ENCODE measurements around the gene PRTG.
"Not testable (repeated sequence)": the region's sequence is repeated elsewhere in the genome, so short reads cannot be mapped to it uniquely, and the experiment has no call there.

PRTG gene, protein sequence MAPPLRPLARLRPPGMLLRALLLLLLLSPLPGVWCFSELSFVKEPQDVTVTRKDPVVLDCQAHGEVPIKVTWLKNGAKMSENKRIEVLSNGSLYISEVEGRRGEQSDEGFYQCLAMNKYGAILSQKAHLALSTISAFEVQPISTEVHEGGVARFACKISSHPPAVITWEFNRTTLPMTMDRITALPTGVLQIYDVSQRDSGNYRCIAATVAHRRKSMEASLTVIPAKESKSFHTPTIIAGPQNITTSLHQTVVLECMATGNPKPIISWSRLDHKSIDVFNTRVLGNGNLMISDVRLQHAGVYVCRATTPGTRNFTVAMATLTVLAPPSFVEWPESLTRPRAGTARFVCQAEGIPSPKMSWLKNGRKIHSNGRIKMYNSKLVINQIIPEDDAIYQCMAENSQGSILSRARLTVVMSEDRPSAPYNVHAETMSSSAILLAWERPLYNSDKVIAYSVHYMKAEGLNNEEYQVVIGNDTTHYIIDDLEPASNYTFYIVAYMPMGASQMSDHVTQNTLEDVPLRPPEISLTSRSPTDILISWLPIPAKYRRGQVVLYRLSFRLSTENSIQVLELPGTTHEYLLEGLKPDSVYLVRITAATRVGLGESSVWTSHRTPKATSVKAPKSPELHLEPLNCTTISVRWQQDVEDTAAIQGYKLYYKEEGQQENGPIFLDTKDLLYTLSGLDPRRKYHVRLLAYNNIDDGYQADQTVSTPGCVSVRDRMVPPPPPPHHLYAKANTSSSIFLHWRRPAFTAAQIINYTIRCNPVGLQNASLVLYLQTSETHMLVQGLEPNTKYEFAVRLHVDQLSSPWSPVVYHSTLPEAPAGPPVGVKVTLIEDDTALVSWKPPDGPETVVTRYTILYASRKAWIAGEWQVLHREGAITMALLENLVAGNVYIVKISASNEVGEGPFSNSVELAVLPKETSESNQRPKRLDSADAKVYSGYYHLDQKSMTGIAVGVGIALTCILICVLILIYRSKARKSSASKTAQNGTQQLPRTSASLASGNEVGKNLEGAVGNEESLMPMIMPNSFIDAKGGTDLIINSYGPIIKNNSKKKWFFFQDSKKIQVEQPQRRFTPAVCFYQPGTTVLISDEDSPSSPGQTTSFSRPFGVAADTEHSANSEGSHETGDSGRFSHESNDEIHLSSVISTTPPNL

DNA sequence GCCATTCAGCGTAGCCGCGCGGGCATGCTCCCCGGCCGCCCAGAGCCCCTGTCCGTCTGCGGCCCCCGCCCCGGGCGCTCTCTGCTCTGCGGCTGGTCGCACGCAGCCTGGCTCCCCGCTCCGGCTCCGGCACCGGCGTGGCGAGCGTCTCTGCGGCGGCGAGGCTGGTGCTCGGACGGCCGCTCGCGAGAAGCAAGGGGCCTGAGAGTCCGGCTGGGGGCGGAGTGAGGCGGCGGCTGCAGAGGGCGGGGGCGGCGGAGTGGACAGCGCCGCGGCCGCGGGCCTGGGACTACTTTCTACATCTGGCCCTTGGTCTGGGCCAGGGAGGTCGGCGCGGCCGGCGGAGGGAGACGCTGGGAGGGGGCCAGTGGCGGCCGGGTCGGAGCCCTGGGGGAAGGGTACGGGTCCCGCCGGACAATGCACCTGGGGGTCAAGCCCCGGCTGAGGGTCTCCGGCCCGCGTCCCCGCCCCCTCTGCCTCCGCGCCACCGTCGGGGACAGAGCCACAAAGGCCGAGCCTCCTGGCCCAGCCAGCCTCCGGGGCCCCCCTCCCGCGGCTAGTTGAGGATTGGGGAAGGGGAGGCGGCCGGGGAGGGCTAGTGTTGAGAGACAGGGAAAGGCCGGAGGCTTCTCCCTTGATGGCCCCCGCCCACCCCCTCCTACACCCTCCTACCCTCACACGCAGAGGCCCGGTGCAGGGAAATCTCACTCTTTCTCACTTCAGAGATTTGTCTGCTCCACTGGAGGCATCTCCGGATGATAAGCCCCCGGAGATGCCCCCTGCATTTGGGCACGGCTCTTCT, at the start of gene PRTG:
TSS of gene PRTG (minus strand) at position 226 of the 802 bp plus-strand sequence. CDS start at position 5, 221 bp downstream.
- DNase-seq (ENCODE audit: low spot score) = peak; percentile 99

DNA sequence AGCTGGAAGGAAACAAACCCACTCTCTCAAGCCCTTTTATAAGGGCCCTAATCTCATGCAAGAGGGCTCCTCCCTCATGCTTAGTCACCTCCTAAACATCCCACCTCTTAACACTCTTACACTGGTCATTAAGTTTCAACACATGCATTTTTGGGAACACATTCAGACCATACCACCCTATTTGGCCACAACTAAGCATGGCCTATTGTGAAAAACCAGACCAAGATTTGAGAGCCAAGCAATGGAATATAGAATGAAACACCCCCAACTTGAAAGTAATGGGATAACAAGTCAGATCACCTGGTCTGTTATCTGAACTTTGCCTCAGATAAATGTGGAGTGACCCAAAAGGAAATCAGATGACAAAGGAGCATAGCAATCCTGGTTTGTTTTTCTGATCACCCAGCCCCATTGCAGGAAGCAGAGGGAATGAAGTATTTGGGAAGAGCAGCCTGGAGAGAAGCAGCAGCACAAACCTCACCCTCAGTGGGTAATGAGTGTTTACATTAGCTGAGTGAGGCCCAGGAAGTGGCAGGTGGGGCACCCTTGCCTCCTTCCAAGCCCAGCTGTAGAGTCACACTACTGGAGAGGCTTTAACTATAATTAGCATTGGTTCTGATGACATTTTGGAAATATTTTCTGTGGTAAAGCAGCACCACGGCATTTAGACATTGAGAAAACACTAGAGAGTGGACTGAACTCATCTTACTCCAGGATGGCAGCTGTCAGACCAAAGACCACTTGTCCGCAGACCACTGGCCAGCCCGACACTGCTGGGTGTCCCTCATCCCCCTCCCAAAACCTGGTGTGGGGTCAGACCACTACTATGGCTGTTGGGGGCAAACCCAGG, 48.8 kb upstream of the PRTG start:
- DNase-seq (ENCODE audit: low spot score) = no peak

DNA sequence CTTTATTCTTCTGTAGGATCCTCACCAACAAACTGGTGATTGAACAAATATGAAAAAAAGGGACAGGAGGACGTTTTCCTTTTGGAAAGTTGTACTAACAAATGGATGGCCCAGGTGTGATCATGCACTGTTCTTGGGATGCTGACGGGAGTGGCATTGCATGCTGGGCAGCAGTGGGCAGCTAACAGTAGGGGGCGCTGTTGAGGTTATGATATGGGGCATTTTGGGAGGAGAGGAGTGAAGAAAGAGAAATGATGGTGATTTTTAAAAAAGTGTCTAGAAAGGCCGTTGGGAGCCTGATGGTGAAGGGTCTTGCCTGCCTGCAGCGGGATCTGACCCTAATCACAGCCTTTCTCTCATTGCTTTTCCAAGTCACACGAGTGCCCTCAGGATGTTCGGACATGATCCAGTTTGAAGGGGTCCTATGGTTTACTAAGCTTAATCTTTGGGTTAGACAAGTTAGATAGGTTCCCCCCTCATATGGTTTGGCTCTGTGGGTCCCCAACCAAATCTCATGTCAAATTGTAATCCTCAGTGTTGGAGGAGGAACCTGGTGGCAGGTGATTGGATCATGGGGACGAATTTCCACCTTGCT, 46.2 kb upstream of the PRTG start:
- no peak for DNase-seq (ENCODE audit: low spot score)

DNA sequence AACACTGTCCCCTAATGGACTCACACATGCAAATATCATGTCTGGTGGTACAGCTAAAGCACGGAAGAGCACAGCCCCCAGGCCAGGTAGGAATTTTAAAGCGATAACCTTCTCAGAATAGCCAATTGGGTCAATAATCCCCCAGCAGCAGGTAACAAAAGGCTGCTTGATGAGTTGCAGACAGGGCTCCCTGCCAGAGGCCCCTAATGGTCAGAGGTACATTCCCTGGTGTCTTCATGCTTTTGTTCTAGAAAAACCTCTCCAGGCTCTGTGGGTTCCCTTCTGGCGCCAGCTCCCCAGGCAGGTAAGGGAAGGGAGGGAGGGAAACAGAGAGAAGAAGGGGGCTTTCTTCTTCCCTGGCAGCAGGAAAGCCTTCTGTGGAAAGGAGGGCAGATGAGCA, 43.4 kb upstream of the PRTG start:
- DNase-seq (ENCODE audit: low spot score) = no peak

DNA sequence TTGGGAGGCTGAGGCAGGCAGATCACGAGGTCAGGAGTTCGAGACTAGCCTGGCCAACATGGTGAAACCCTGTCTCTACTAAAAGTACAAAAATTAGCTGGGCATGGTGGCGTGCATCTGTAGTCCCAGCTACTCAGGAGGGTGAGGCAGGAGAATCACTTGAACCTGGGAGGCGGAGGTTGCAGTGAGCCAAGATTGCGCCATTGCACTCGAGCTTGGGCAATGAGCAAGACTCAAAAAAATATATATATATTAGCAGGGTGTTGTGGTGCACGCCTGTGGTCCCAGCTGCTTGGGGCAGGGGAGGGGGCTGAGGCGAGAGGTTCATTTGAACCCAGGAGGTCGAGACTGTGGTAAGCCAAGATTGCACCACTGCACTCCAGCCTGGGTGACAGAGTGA, 42.6 kb upstream of the PRTG start:
- DNase-seq (ENCODE audit: low spot score) = not testable (repeated sequence)

DNA sequence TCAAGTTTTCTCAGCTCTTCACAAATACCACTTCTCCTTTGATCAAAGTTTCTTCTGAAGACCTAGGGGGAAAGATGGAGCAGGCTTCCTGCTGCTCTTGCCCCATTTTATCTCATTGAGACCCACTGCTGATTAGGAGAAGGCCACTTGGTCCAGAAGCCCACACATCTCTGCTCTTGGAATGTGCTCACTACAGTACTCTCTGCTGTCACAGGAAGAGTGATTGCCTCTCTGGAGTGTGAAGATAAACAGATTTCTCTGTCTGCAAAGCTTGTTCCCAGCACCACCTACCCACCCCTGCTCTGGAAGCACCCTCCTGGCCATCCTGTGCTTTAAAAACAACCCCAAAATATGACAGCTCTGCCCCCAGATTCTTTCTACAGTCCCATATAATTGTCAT, 41.3 kb upstream of the PRTG start:
- no peak for DNase-seq (ENCODE audit: low spot score)

DNA sequence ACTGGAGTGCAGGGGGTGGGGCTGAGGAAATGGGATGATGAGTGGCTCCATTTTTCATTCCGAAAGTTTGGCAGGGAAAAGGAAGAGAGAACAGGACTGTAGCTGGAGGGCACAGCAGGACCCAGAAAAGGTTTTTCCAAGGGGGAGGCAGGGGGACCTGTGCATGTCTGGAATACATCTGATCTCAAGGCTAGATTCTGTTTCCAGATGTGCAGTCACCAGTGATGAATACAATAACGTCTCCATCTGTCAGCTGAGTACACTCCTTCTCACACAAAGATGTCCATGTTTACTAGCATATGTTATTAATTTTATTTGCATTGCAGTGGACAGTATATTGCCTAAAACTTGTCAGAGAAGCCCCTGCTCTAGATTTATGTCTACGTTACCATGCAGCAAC, 39.9 kb upstream of the PRTG start:
- no peak for DNase-seq (ENCODE audit: low spot score)

DNA sequence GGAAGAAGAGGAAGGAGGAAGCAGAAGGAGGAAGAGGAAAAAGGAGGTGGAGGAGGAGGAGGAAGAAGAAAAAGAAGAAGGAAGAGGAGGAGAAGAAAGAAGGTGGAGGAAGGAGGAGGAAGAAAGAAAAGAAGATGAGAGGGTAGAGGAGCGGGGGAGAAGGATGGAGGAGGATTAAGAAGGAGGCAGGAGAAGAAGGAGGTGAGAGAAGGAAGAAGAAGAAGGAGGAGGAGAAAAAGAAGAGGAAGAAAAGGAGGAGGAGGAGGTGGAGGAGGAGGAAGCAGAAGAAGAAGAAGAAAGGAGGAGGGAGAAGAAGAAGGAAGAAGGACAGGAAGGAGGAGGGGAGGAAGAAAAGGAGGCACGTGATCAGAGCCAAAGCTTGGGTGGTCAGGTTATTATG, 37.3 kb upstream of the PRTG start:
- no peak for DNase-seq (ENCODE audit: low spot score)

DNA sequence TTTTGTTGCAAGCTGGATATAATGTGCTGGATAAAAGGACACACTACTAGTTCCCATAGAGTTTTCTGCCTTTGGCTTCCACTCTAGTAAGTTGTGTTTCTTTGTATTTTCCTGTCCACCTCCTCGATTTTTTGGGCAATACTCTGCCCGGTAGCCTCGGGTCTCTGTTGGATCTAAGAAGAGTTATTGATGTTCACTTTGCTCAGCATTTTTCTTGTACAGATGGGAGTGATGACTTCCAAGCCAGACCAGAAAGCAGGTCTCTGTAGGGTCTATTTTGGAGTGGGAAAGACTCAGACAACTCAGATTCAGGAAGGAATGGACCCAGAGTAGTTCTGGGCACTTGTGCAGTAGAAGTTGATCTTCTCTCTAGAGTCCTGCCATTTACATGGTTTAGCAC, 36.0 kb upstream of the PRTG start:
- no peak for DNase-seq (ENCODE audit: low spot score)

DNA sequence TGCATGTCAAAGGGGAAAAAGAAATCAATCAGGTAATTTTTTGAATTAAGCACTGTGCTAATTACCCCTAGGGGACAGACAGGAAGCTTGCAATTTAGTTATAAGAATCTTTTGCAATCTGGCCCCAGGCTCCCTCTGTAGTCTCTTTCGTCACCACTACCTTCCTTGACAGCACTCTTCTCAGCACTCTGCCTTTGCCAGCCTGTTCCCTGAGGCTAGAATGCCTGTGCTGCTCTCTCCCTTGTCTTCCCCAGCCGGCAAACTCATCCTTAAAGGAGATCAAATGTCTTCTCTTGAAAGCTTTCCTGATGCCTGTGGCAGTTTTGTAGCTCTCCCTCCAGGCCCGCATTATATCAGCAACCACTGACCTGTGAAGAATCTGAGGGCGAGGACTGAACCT, 32.4 kb upstream of the PRTG start:
- peak; percentile 72 for DNase-seq (ENCODE audit: low spot score)

DNA sequence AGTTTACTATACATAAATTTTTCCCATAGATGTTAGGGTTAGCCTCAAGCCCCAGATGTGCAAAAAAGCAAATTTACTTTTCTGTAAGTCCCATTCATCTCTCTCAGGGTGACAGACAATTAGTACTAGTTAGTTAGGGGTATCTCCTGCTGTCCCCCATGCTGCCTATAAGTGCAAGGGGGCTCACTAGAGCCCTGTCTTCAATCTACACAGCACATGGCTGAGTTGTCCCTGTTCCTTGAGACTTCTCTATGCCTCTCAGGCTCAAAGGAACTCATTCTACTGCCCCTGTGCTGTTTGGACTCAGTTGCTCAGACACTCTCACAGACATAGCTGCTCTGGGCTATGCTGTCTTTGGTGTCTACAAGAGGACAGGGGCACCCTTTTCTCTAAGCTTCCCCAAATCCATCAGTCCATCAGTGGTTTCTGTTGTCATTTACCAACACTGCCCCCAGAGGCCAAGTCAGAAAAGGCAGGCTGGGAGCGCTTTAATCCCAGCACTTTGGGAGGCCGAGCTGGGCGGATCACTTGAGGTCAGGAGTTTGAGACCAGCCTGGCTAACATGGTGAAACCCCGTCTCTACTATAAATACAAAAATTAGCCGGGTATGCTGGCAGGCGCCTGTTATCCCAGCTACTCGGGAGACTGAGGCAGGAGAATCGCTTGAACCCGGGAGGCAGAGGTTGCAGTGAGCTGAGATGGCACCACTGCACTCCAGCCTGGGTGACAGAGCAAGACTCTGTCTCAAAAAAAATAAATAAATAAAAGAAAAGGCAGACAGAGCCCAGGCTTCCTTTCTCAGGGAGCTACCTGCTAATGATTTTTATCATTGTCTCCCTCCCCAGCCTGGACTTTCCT, 31.4 kb upstream of the PRTG start:
- DNase-seq (ENCODE audit: low spot score) = peak; percentile 79

DNA sequence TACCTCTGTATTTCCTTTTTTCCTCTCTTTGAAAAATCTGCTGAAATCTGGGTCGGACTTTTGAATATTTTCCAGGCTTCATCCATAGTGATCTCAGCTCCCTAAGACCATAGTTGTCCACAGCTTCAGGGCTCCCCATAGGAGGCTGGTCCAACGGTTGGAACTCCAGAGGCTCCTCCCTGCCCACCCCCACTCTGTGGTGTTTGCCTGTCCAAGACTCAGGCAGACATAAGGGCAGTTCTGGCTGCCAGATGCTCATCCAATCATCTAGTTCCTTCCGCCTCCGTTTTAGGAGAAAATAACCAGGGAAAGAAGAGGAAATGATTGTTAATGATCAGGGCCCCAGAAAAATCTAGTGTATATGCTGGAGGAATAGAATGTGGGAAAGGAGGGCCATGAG, 27.9 kb upstream of the PRTG start:
- DNase-seq (ENCODE audit: low spot score) = no peak

DNA sequence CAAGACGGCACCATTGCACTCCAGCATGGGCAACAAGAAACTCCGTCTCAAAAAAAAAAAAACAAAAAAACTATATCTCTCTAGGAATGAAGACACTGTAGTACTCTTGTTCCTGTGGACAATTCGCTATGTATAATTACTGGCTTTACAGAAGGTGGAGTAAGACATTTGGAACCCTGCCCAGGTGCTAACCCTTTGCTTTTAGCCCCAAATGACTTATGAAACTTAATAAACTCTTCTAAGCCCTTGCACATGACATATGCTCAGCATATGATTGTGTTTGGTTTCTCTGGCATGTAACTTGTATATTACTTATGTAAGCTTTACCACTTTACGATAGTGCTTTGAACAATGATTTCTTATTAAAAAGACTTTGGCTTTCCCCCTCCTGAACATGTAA, 27.3 kb upstream of the PRTG start:
- DNase-seq (ENCODE audit: low spot score) = no peak

DNA sequence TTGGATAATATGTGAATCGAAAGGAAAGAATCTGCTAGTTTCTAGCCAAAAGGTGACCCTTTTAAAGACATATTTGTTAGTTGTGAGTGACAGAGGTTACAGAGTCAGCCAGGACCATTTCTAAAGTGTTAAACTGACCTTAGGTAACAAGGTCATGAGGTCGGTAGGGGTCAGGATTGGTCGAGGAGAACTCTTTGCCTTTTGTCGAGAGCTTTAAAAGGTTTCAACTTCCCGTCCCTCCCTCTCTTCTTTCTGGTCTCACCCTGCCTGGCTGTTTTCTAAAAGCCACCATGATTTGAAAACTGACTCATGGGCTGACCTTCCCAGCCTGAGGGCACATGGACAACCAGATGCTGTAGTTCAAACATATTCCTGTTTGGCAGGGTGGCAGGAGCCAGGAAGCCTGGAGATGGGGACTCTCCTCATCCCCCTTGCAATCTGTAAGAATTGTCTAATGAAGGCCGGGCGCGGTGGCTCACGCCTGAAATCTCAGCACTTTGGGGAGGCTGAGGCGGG, 25.8 kb upstream of the PRTG start:
- DNase-seq (ENCODE audit: low spot score) = peak; percentile 58

DNA sequence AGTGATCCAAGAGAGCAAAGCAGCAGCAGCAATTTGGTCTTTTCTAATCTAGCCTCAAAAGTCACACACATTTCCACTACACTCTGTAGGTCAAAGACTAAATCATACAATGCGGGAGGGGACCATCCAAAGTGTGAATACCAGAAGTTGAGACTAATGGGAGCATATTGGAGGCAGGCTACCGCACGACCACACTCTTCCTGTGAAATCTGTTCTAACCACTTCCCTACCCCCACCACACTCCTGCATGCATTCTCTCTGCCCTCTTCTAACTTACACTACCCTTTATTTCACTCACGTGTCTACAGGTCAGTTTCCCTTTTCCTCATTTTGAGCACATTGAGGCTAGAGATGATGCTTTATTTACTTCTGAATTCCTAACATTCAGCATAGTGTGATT, 23.7 kb upstream of the PRTG start:
- DNase-seq (ENCODE audit: low spot score) = no peak

DNA sequence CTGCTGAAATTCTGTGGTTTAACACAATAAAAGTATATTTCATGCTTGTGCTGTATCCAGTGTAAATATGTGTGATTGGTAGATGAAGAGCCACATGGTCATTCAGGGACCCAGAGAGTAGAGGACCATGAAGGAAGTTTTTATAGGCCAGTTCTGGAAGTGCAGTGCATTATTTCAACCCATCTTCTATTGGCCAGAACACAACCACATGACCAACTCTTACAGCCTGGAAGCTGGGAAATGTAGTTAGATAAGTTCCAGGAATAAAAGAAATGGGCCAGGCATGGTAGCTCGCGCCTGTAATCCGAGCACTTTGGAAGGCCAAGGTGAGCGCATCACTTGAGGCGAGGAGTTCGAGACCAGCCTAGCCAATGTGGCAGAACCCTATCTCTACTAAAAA, 21.4 kb upstream of the PRTG start:
- no peak for DNase-seq (ENCODE audit: low spot score)

DNA sequence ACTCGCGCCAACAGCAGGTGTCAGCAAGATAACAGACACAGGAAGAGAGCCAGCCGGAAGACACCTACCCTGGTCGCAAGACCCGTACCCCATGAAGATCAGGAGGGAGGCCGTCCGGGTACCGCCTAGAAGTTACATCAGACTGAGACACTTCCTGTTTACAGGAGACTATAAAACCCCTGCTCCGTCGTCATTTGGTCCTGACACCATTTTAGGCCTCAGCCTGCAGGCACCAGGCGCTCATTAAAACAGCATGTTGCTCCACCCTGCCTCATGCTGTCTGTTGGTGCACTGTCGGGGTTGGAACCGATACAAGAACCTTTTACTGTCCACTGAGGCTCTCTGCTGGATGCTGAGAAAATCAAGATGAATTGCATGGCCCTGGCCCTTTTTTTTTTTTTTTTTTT, 15.6 kb upstream of the PRTG start:
- no peak for DNase-seq (ENCODE audit: low spot score)

DNA sequence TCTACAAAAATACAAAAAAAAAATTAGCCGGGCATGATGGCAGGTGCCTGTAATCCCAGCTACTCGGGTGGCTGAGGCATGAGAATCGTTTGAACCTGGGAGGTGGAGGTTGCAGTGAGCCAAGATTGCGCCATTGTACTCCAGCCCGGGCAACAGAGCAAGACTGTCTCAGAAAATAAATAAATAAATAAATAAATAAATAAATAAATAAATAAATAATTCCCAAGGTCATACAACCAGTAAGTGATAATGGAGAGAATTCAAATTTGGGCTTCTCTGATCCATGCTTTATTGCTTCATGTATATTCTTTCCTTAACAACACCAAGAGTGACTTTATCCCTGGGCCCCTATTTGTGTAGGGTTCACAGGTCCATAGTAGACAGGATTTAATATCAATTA, 10.5 kb upstream of the PRTG start:
- not testable (repeated sequence) for DNase-seq (ENCODE audit: low spot score)

DNA sequence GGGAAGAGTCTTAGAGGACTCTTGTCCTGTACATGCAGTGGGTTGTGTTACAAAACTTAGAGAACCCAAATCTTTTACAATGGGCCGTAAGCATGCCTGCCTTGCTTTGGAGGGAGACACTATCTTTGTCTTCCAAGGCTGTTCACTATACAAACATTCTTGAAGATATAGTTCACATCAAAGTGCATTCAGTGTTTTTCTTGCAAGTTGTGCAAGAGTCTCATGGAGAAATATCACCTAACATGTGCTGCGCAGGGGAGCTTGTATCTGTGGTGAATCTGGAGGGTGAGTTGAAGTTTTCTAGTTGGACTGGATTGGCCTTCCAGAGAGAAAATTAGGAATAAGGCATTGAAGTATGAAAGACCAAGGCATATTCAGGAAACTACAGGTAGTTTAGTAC, 7.8 kb upstream of the PRTG start:
- DNase-seq (ENCODE audit: low spot score) = no peak
